IMR-90 (cell line): ENCODE measurements around the gene TMEM135. TPM values are rescaled to one million over a fixed set of nuclear protein-coding genes. Genes with fewer than 3 reads are reported as not detected.

Source experiments
- ATAC-seq: fragments of 200-7000 bp; cut with Tn5 transposase; 2 replicates; pipeline ENCODE4 v1.9.1; 2020; ENCODE audit warnings: low read depth, mild to moderate bottlenecking, moderate library complexity
- BruUV-seq: library from RNA; stranded (reverse); fragments of 400-500 nt; replicated peaks from 2 replicates; lab custom pipeline; 2021; lab: Mats Ljungman, UMichigan
- CTCF ChIA-PET: fragments of 300-600 bp; formaldehyde crosslinking; extraction: SDS; loops from one replicate; lab custom pipeline; 2021; ENCODE audit warnings: antibody characterized with exemption; lab: Yijun Ruan, JAX
- POLR2A ChIA-PET: fragments of 300-600 bp; sonication (Branson Sonifier 250); formaldehyde crosslinking; loops from one replicate; lab custom pipeline; 2022; ENCODE audit warnings: antibody characterized with exemption; ENCODE audit not compliant: unreplicated experiment; lab: Charles Lee
- DNase-seq: peaks from one replicate; pipeline ENCODE4 v3.0.0; 2013
- H2AFZ ChIP-seq: replicated peaks from 2 replicates; pipeline ENCODE3; 2013; ENCODE audit warnings: low read length, mild to moderate bottlenecking; ENCODE audit not compliant: poor library complexity
- H2AK5ac ChIP-seq: 2 replicates; pipeline ENCODE4 v1.6.1; 2013; ENCODE audit warnings: low read depth, low read length, inconsistent platforms
- H2AK9ac ChIP-seq: replicated peaks from 2 replicates; pipeline ENCODE3; 2013; ENCODE audit warnings: mild to moderate bottlenecking, low read depth, low read length, moderate library complexity; ENCODE audit not compliant: poor library complexity
- H2BK120ac ChIP-seq: 2 replicates; pipeline ENCODE4 v1.6.1; 2013; ENCODE audit warnings: low read depth, low read length, inconsistent platforms
- H2BK15ac ChIP-seq: 3 replicates; pipeline ENCODE4 v1.6.1; 2013; ENCODE audit warnings: low read depth, low read length, inconsistent platforms
- H2BK20ac ChIP-seq: 2 replicates; pipeline ENCODE4 v1.6.1; 2013; ENCODE audit warnings: low read depth, mild to moderate bottlenecking, inconsistent platforms, low read length, moderate library complexity
- H2BK5ac ChIP-seq: 2 replicates; pipeline ENCODE4 v1.6.1; 2013; ENCODE audit warnings: mild to moderate bottlenecking, low read depth, low read length, inconsistent platforms; ENCODE audit not compliant: poor library complexity, severe bottlenecking
- H3K14ac ChIP-seq: replicated peaks from 2 replicates; pipeline ENCODE4 v1.6.1; 2013; ENCODE audit warnings: low read depth, low read length, inconsistent platforms
- H3K18ac ChIP-seq: 2 replicates; pipeline ENCODE4 v1.6.1; 2013; ENCODE audit warnings: low read depth, low read length, control low read depth
- H3K23ac ChIP-seq: 2 replicates; pipeline ENCODE4 v1.6.1; 2013; ENCODE audit warnings: low read depth, low read length, inconsistent platforms
- H3K27ac ChIP-seq: 2 replicates; pipeline ENCODE4 v1.5.1; 2013; ENCODE audit warnings: mild to moderate bottlenecking, control low read depth, low read length; ENCODE audit not compliant: insufficient read depth
- H3K27me3 ChIP-seq: 2 replicates; pipeline ENCODE4 v1.6.1; 2013; ENCODE audit warnings: low read length; ENCODE audit not compliant: control insufficient read depth, insufficient read depth
- H3K36me3 ChIP-seq: 2 replicates; pipeline ENCODE4 v1.6.1; 2013; ENCODE audit warnings: low read length, mixed read lengths; ENCODE audit not compliant: control insufficient read depth, insufficient read depth
- H3K4ac ChIP-seq: 2 replicates; pipeline ENCODE4 v1.6.1; 2013; ENCODE audit warnings: low read depth, low read length, inconsistent platforms
- H3K4me1 ChIP-seq: 2 replicates; pipeline ENCODE4 v1.6.1; 2013; ENCODE audit warnings: low read length, mixed read lengths; ENCODE audit not compliant: control insufficient read depth, insufficient read depth
- H3K4me2 ChIP-seq: 2 replicates; pipeline ENCODE4 v1.6.1; 2013; ENCODE audit warnings: low read depth, mild to moderate bottlenecking, control low read depth, low read length, moderate library complexity
- H3K4me3 ChIP-seq: 2 replicates; pipeline ENCODE4 v1.5.1; 2013; ENCODE audit warnings: low read depth, mild to moderate bottlenecking, control low read depth, low read length, moderate library complexity; ENCODE audit not compliant: insufficient read depth
- H3K56ac ChIP-seq: 2 replicates; pipeline ENCODE4 v1.6.1; 2013; ENCODE audit warnings: low read length, inconsistent platforms; ENCODE audit not compliant: insufficient read depth; ENCODE audit errors: extremely low read depth
- H3K79me1 ChIP-seq, 2 experiments: 2 replicates each; pipeline ENCODE4 v1.6.1; 2013; ENCODE audit warnings: low read length in 2 of 2, inconsistent platforms in 1 of 2, low read depth in 1 of 2
- H3K9ac ChIP-seq: 2 replicates; pipeline ENCODE4 v1.6.1; 2013; ENCODE audit warnings: low read depth, low read length, control low read depth
- H3K9me1 ChIP-seq: 2 replicates; pipeline ENCODE4 v1.6.1; 2013; ENCODE audit warnings: low read length, inconsistent platforms; ENCODE audit not compliant: insufficient read depth
- H3K9me3 ChIP-seq: 2 replicates; pipeline ENCODE4 v1.6.1; 2013; ENCODE audit warnings: low read length; ENCODE audit not compliant: control insufficient read depth, insufficient read depth
- H4K20me1 ChIP-seq: 2 replicates; pipeline ENCODE4 v1.6.1; 2013; ENCODE audit warnings: low read length, inconsistent platforms; ENCODE audit not compliant: insufficient read depth
- H4K5ac ChIP-seq: 2 replicates; pipeline ENCODE4 v1.6.1; 2013; ENCODE audit warnings: mild to moderate bottlenecking, low read depth, low read length, control low read depth
- H4K8ac ChIP-seq, 2 experiments: 2 replicates each; pipeline ENCODE4 v1.6.1; 2013; ENCODE audit warnings: low read depth in 2 of 2, low read length in 2 of 2, control low read depth in 1 of 2, inconsistent platforms in 1 of 2
- H4K91ac ChIP-seq: 2 replicates; pipeline ENCODE4 v1.6.1; 2013; ENCODE audit warnings: low read depth, low read length, inconsistent platforms; ENCODE audit not compliant: insufficient read depth
- CEBPB ChIP-seq: IDR thresholded peaks from 2 replicates; pipeline ENCODE4 v1.6.1; 2012; ENCODE audit warnings: low read depth, low read length, improper control_type of control experiment
- CHD1 ChIP-seq: IDR thresholded peaks from 2 replicates; pipeline ENCODE4 v1.6.1; 2012; ENCODE audit warnings: low read depth, low read length, improper control_type of control experiment
- MAFK ChIP-seq: IDR thresholded peaks from 2 replicates; pipeline ENCODE4 v1.6.1; 2012; ENCODE audit warnings: low read depth, low read length, improper control_type of control experiment
- NFE2L2 ChIP-seq: fragments of 150-350 bp; IDR thresholded peaks from 2 replicates; pipeline ENCODE4 v1.6.1; 2016; ENCODE audit warnings: low read depth, mild to moderate bottlenecking, low read length
- RAD21 ChIP-seq: IDR thresholded peaks from 2 replicates; pipeline ENCODE4 v1.6.1; 2012; ENCODE audit warnings: low read length, improper control_type of control experiment
- RFX5 ChIP-seq: IDR thresholded peaks from 2 replicates; pipeline ENCODE4 v1.8.0; 2012; ENCODE audit warnings: low read depth, mild to moderate bottlenecking, low read length, moderate library complexity
- WGBS, 2 experiments: methylation state at CpG; one replicate each; pipeline versions ENCODE4 v1.1.5 to v1.1.7; 2013; ENCODE audit warnings: missing lambda C conversion rate in 2 of 2; ENCODE audit not compliant: insufficient read length in 1 of 2; ENCODE audit errors: extremely low coverage in 2 of 2; 5-methylcytosine and 5-hydroxymethylcytosine counted together
- dilution Hi-C: fragments of 300-500 bp; cut with HindIII; formaldehyde crosslinking; loops from one replicate; pipeline ENCODE4 v1.14.3; 2018; ENCODE audit warnings: low sequenced_read_pairs; ENCODE audit not compliant: unreplicated experiment
- in situ Hi-C: fragments of 300-500 bp; cut with MboI; formaldehyde crosslinking; loops from 3 replicates; pipeline ENCODE4 v1.14.3; 2019; ENCODE audit warnings: low sequenced_read_pairs, inconsistent platforms, mixed read lengths
- intact Hi-C: fragments of 100-400 bp; cut with micrococcal nuclease; formaldehyde crosslinking; loops from 2 replicates; pipeline ENCODE4 v1.10.0; 2022
- polyA plus RNA-seq, 3 experiments: library from polyadenylated mRNA; depleted of rRNA; stranded (reverse); fragments of >200 nt; gene quantifications; 2 replicates each; pipeline ENCODE4 v1.2.3, GENCODE V29; 2012; ENCODE audit warnings: low replicate concordance in 1 of 3
- total RNA-seq: library from RNA; depleted of rRNA; stranded (reverse); fragments of >200 nt; gene quantifications from 2 replicates; pipeline ENCODE4 v1.2.3, GENCODE V29; 2012

The TMEM135 gene
- total and polyA plus RNA-seq, 2 of the 4 experiments (the other 2 are of a cell fraction) = 3.9 to 5.9 TPM

DNA sequence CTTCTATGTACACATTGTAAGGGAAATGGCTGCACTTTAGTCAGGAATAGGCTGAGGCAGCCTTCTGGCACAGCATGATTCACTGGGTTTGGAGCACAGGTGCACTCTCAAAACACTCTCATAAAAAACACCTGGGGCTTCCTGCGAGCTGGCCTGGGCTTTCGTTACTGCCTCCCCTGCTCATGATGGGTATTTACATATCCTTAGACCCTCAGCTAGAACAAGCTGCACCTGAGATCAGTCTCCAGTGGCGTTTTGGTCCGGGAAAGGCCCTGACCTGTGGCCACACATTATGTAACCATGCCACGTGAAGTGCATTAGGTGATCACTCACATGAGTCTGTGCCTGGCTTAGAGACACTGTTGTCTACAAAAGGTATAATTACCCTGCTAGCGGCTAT, 321.7 kb downstream of the TMEM135 start:
- Histone ChIP-seq H2AFZ (no peak overlapping the region), H2AK9ac (no peak overlapping the region), H2BK120ac (no peak overlapping the region), H4K5ac (no peak overlapping the region), H3K4me3 (no peak overlapping the region), H4K20me1 (no peaks in the 10 kb centered on the region), H3K56ac (no peak overlapping the region), H3K14ac (no peak overlapping the region), H3K4ac (no peak overlapping the region), H2BK20ac (no peak overlapping the region), H3K36me3 (no peaks in the 10 kb centered on the region), H3K4me1 (no peaks in the 10 kb centered on the region), H3K18ac (no peak overlapping the region), H3K23ac (no peak overlapping the region), H4K8ac (no peak overlapping the region), H3K79me1 (no peaks in the 10 kb centered on the region), H3K9ac (no peak overlapping the region), H3K27me3 (no peaks in the 10 kb centered on the region; the same call in none of the 2 replicates), H3K4me2 (no peak overlapping the region), H3K9me3 (no peaks in the 10 kb centered on the region), H3K9me1 (no peaks in the 10 kb centered on the region; the same call in 1 of the 2 replicates), H3K27ac (no peak overlapping the region), H2BK5ac (no peak overlapping the region), H2AK5ac (no peak overlapping the region), H4K91ac (no peak overlapping the region), H2BK15ac (no peak overlapping the region)
- ChIA-PET POLR2A (no interaction called here), CTCF (no interaction called here)
- DNase-seq (no peak), ATAC-seq (no peak)
- TF ChIP-seq CEBPB (no peak), RAD21 (no peak), CHD1 (no peak), RFX5 (no peak), MAFK (no peak), NFE2L2 (no peak)
- WGBS, 2 experiments = 53% methylated on average over 5 of the region's 6 CpGs; no CpG with 5 or more reads in 1 of the 2 experiments
- in situ Hi-C loops = loop anchor here (25.0 kb wide), 4 partner anchors 353 to 1503 kb away; no protein-coding TSS in a partner anchor
- intact Hi-C loops = loop anchor here (10.0 kb wide), 1 partner anchor 935 kb away; no protein-coding TSS in a partner anchor
- no TSS peak for BruUV-seq
- dilution Hi-C loops = no loop called here
